Erythroblast (primary cell): Measurements from ENCODE around the gene GLIS2.

Experiments
- GATA1 ChIP-seq: IDR thresholded peaks from 2 replicates; pipeline ENCODE4 v1.6.1; 2011; ENCODE audit warnings: low read depth, mild to moderate bottlenecking, control low read depth, low read length, moderate library complexity
- POLR2A ChIP-seq: IDR thresholded peaks from 2 replicates; pipeline ENCODE4 v1.6.1; 2011; ENCODE audit warnings: mild to moderate bottlenecking, low read length

- TF ChIP-seq GATA1 (no peak), POLR2A (no peak)
These were observed 65.4 kb downstream of the GLIS2 start for GRCh38 chr16:4381072-4381934.
